NT2/D1 (cell line): ENCODE data around the gene BRMS1.
"Not testable (repeated sequence)": the region's sequence is repeated elsewhere in the genome, so short reads cannot be mapped to it uniquely, and the experiment has no call there.

Experiments
- DNase-seq: peaks from one replicate; pipeline ENCODE4 v3.0.0-alpha.2; 2011; ENCODE audit warnings: low read depth, low spot score
- H3K27me3 ChIP-seq: 2 replicates; pipeline ENCODE4 v1.6.0; 2011; ENCODE audit warnings: mild to moderate bottlenecking; ENCODE audit not compliant: insufficient read length, insufficient read depth
- H3K36me3 ChIP-seq: 2 replicates; pipeline ENCODE4 v1.6.1; 2011; ENCODE audit warnings: mild to moderate bottlenecking, low read length, mixed read lengths; ENCODE audit not compliant: insufficient read depth, insufficient read length
- H3K4me1 ChIP-seq: 2 replicates; pipeline ENCODE4 v1.5.1; 2011; ENCODE audit not compliant: insufficient read depth, insufficient read length
- H3K4me3 ChIP-seq: 2 replicates; pipeline ENCODE4 v1.5.1; 2011; ENCODE audit warnings: low read depth; ENCODE audit not compliant: insufficient read length
- H3K9ac ChIP-seq: 2 replicates; pipeline ENCODE4 v1.6.0; 2011; ENCODE audit warnings: low read depth; ENCODE audit not compliant: insufficient read length
- H3K9me3 ChIP-seq: 2 replicates; pipeline ENCODE4 v1.5.1; 2011; ENCODE audit warnings: mild to moderate bottlenecking, low read length; ENCODE audit not compliant: insufficient read depth
- SUZ12 ChIP-seq: IDR thresholded peaks from 2 replicates; pipeline ENCODE4 v1.6.1; 2011; ENCODE audit not compliant: insufficient read length, insufficient read depth; ENCODE audit errors: extremely low read depth
- YY1 ChIP-seq: IDR thresholded peaks from 2 replicates; pipeline ENCODE4 v1.6.1; 2011; ENCODE audit not compliant: insufficient read length, insufficient read depth
- ZNF274 ChIP-seq: IDR thresholded peaks from 2 replicates; pipeline ENCODE4 v1.6.1; 2011; ENCODE audit warnings: mild to moderate bottlenecking, low read depth, low read length

BRMS1 gene

GRCh38 chr11:66313321-66314185 lies 31.4 kb downstream of the BRMS1 start:
- Histone ChIP-seq H3K27me3 (peaks cover 19% of the 10 kb centered on the region), H3K9me3 (no peaks in the 10 kb centered on the region), H3K36me3 (peaks cover 3% of the 10 kb centered on the region), H3K4me3 (peak overlapping the region; percentile 48), H3K4me1 (peaks cover 43% of the 10 kb centered on the region), H3K9ac (peak overlapping the region; percentile 87)
- TF ChIP-seq YY1 (no peak), ZNF274 (no peak), SUZ12 (no peak)
- no peak for DNase-seq

GRCh38 chr11:66312549-66313320 lies 32.2 kb downstream of the BRMS1 start:
- peak; percentile 98 for DNase-seq
- peaks cover 35% of the 10 kb centered on the region for H3K4me1 ChIP-seq
- H3K4me3 ChIP-seq = peak overlapping the region; percentile 66
- no peaks in the 10 kb centered on the region for H3K9me3 ChIP-seq
- H3K36me3 ChIP-seq = peaks cover 3% of the 10 kb centered on the region
- peak overlapping the region; percentile 87 for H3K9ac ChIP-seq
- peaks cover 19% of the 10 kb centered on the region for H3K27me3 ChIP-seq
- TF ChIP-seq YY1 = no peak
- TF ChIP-seq SUZ12 = no peak
- no peak for TF ChIP-seq ZNF274

- Histone ChIP-seq H3K36me3 (peaks cover 3% of the 10 kb centered on the region), H3K9me3 (no peaks in the 10 kb centered on the region), H3K27me3 (peaks cover 19% of the 10 kb centered on the region), H3K4me3 (peak overlapping the region; percentile 66), H3K9ac (peak overlapping the region; percentile 84), H3K4me1 (peaks cover 30% of the 10 kb centered on the region)
- DNase-seq = peak; percentile 92
- TF ChIP-seq YY1 (no peak), ZNF274 (no peak)
Measured at GRCh38 chr11:66311965-66312548, 32.8 kb downstream of the BRMS1 start.

- peaks cover 3% of the 10 kb centered on the region for H3K36me3 ChIP-seq
- peaks cover 28% of the 10 kb centered on the region for H3K4me1 ChIP-seq
- H3K9ac ChIP-seq = peak overlapping the region; percentile 84
- H3K9me3 ChIP-seq = no peaks in the 10 kb centered on the region
- H3K4me3 ChIP-seq = peak overlapping the region; percentile 66
- no peak for DNase-seq
- peaks cover 15% of the 10 kb centered on the region for H3K27me3 ChIP-seq
- TF ChIP-seq ZNF274 (no peak), SUZ12 (no peak)
Measured at GRCh38 chr11:66311470-66311964, 33.4 kb downstream of the BRMS1 start.

- DNase-seq, H3K27me3 ChIP-seq, H3K36me3 ChIP-seq, H3K9me3 ChIP-seq: not testable (repeated sequence)
- peaks cover 22% of the 10 kb centered on the region for H3K4me1 ChIP-seq
- H3K4me3 ChIP-seq = peak overlapping the region; percentile 13
- peak overlapping the region; percentile 84 for H3K9ac ChIP-seq
Measured at GRCh38 chr11:66310803-66311440, 34.0 kb downstream of the BRMS1 start.

- Histone ChIP-seq H3K36me3 (no peaks in the 10 kb centered on the region), H3K27me3 (peaks cover 3% of the 10 kb centered on the region), H3K9ac (no peak overlapping the region), H3K9me3 (no peaks in the 10 kb centered on the region), H3K4me3 (no peak overlapping the region), H3K4me1 (peaks cover 16% of the 10 kb centered on the region)
- no peak for DNase-seq
- TF ChIP-seq ZNF274 = no peak
- no peak for TF ChIP-seq YY1
- TF ChIP-seq SUZ12 = no peak
Measured at GRCh38 chr11:66310324-66310723, 34.6 kb downstream of the BRMS1 start.

GRCh38 chr11:66309475-66309874 lies 35.4 kb downstream of the BRMS1 start:
- peak overlapping the region; percentile 3 for H3K9ac ChIP-seq
- peaks cover 9% of the 10 kb centered on the region for H3K4me1 ChIP-seq
- no peaks in the 10 kb centered on the region for H3K9me3 ChIP-seq
- H3K4me3 ChIP-seq = no peak overlapping the region
- no peaks in the 10 kb centered on the region for H3K27me3 ChIP-seq
- no peak for DNase-seq
- no peaks in the 10 kb centered on the region for H3K36me3 ChIP-seq
- TF ChIP-seq SUZ12 (no peak), YY1 (no peak), ZNF274 (no peak)
